ENCODE results near the gene CLSTN1. TPM values are rescaled to one million over a fixed set of nuclear protein-coding genes. Genes with fewer than 3 reads are reported as not detected.
A peak's percentile ranks its signal among the peaks of the same experiment; 100 is the strongest.

Gene CLSTN1
- total and polyA plus RNA-seq, 2 of the 13 experiments (the other 11 are each of a cell fraction or from before 2014, with no cell fraction given), result 19.7 to 29.8 TPM

GRCh38 chr1:9717193-9718005 is 106.4 kb downstream of the CLSTN1 start (continued):
- TF ChIP-seq HBP1 (CRISPR knock-in tag; IDR thresholded peaks at IDR 0.05; ENCODE audit: low read depth) (peak; percentile 62; the same call in 1 of the 2 replicates), ZNF430 (CRISPR knock-in tag; IDR thresholded peaks at IDR 0.05) (0 out of 2 replicates have a peak, but pooled peaks have one; percentile 46), ETV6 (CRISPR knock-in tag; conservative IDR thresholded peaks at IDR 0.05) (no peak), ZNF784 (CRISPR knock-in tag; IDR thresholded peaks at IDR 0.05; ENCODE audit: borderline replicate concordance) (no peak), NCOR1 (IDR thresholded peaks at IDR 0.05; ENCODE audit: borderline replicate concordance, low read length) (peak; percentile 75; the same call in 1 of the 2 replicates), NFKB2 (CRISPR knock-in tag; IDR thresholded peaks at IDR 0.05; ENCODE audit: borderline replicate concordance) (peak; percentile 86; the same call in 1 of the 2 replicates), RBM39 (IDR thresholded peaks at IDR 0.05; ENCODE audit: low read depth, low read length, poor library complexity, severe bottlenecking) (peak; percentile 72), ZBTB25 (CRISPR knock-in tag; IDR thresholded peaks at IDR 0.05) (peak; percentile 55; the same call in 1 of the 2 replicates), GTF3A (CRISPR knock-in tag; conservative IDR thresholded peaks at IDR 0.05) (peak; percentile 96; the same call in 1 of the 2 replicates), SIX1 (CRISPR knock-in tag; IDR thresholded peaks at IDR 0.05; ENCODE audit: borderline replicate concordance) (peak; percentile 46; the same call in 1 of the 2 replicates), ZNF639 (CRISPR knock-in tag; conservative IDR thresholded peaks at IDR 0.05) (0 out of 2 replicates have a peak, but pooled peaks have one; percentile 35), PRDM4 (CRISPR knock-in tag; IDR thresholded peaks at IDR 0.05; ENCODE audit: borderline replicate concordance) (no peak), HMG20B (CRISPR knock-in tag; conservative IDR thresholded peaks at IDR 0.05) (no peak), GPN1 (CRISPR knock-in tag; IDR thresholded peaks at IDR 0.05; ENCODE audit: borderline replicate concordance) (no peak), GRHL1 (CRISPR knock-in tag; conservative IDR thresholded peaks at IDR 0.05) (no peak), PAX8 (CRISPR knock-in tag; IDR thresholded peaks at IDR 0.05; ENCODE audit: borderline replicate concordance) (no peak)

All from HepG2 (cell line).